ENCODE results near the gene SV2C. TPM values are rescaled to one million over a fixed set of nuclear protein-coding genes. Genes with fewer than 3 reads are reported as not detected.
A peak's percentile ranks its signal among the peaks of the same experiment; 100 is the strongest.

SV2C gene
- total and polyA plus RNA-seq, 10 of the 15 experiments (the other 5 are each of a cell fraction or from before 2014, with no cell fraction given) = under 0.01 to 1.1 (median 0.63) TPM

- TF ChIP-seq RB1 (IDR thresholded peaks at IDR 0.05; ENCODE audit: borderline replicate concordance) = peak; percentile 97
- TF ChIP-seq CTCF (IDR thresholded peaks at IDR 0.05 in 2 of 3, conservative IDR thresholded peaks at IDR 0.05 in 1 of 3; ENCODE audit: control insufficient read depth in 2 of 3, extremely low read depth in 1 of 3, insufficient read depth in 1 of 3, low read depth in 3 of 3, low read length in 3 of 3) = peak; percentile 78 to 93 (median 80)
- no peak for TF ChIP-seq JUNB (IDR thresholded peaks at IDR 0.05)
- TF ChIP-seq PKNOX1 (IDR thresholded peaks at IDR 0.05) = peak; percentile 55; the same call in 1 of the 2 replicates
- TF ChIP-seq YBX1 (IDR thresholded peaks at IDR 0.05) = no peak
- no peak for TF ChIP-seq TCF7 (IDR thresholded peaks at IDR 0.05; ENCODE audit: borderline replicate concordance)
- TF ChIP-seq SMC3 (IDR thresholded peaks at IDR 0.05; ENCODE audit: borderline replicate concordance, low read length) = peak; percentile 31; the same call in 1 of the 2 replicates
- peak; percentile 82 for TF ChIP-seq IKZF1 (conservative IDR thresholded peaks at IDR 0.05)
- TF ChIP-seq RFX5 (IDR thresholded peaks at IDR 0.05; ENCODE audit: low read depth, low read length) = no peak
- no peak for TF ChIP-seq ESRRA (IDR thresholded peaks at IDR 0.05; ENCODE audit: low read length)
- TF ChIP-seq CREM (IDR thresholded peaks at IDR 0.05; ENCODE audit: low read depth) = peak; percentile 56; the same call in 1 of the 2 replicates
- TF ChIP-seq MTA3 (IDR thresholded peaks at IDR 0.05; ENCODE audit: borderline replicate concordance, low read length) = no peak; the same call in 1 of the 2 replicates
- TF ChIP-seq CHD2 (IDR thresholded peaks at IDR 0.05; ENCODE audit: borderline replicate concordance, low read depth, low read length) = no peak
- peak; percentile 89; the same call in 1 of the 2 replicates for TF ChIP-seq RELB (IDR thresholded peaks at IDR 0.05; ENCODE audit: low read depth)
- TF ChIP-seq CHD1 (IDR thresholded peaks at IDR 0.05; ENCODE audit: low read depth, low read length) = no peak; the same call in 1 of the 2 replicates
- peak; percentile 32; the same call in 1 of the 2 replicates for TF ChIP-seq NFIC (IDR thresholded peaks at IDR 0.05; ENCODE audit: low read depth, low read length)
- TF ChIP-seq HDAC2 (IDR thresholded peaks at IDR 0.05) = no peak; the same call in 1 of the 2 replicates
- TF ChIP-seq EP300 (IDR thresholded peaks at IDR 0.05; ENCODE audit: borderline replicate concordance in 1 of 2, control insufficient read depth in 1 of 2, low read depth in 2 of 2, low read length in 2 of 2) = peak in 1 of 2 experiments; percentile 55; a peak in 1 of 4 replicates
- TF ChIP-seq MLLT1 (IDR thresholded peaks at IDR 0.05) = peak; percentile 86
- TF ChIP-seq SUPT20H (IDR thresholded peaks at IDR 0.05; ENCODE audit: borderline replicate concordance, control insufficient read depth, low read depth, low read length) = no peak
- no peak for TF ChIP-seq SREBF1 (IDR thresholded peaks at IDR 0.05; ENCODE audit: low read length)
- TF ChIP-seq DPF2 (IDR thresholded peaks at IDR 0.05) = peak; percentile 88
- TF ChIP-seq ZNF217 (IDR thresholded peaks at IDR 0.05) = no peak
- no peak for TF ChIP-seq MYB (IDR thresholded peaks at IDR 0.05; ENCODE audit: borderline replicate concordance, low read depth, low read length)
These were observed 319.9 kb downstream of the SV2C start, which contains the start of gene IQGAP2 (continued) for GRCh38 chr5:76402886-76403765.
